ENCODE measurements around the gene RXFP4. TPM values are rescaled to one million over a fixed set of nuclear protein-coding genes. Genes with fewer than 3 reads are reported as not detected.

Gene RXFP4
- total RNA-seq, 1 donor from 2014 or later: not detected

GRCh38 chr1:155954645-155955044 lies 13.2 kb downstream of the RXFP4 start:
- Histone ChIP-seq H3K36me3 (ENCODE audit: control insufficient read depth, insufficient read depth, low read length) (peaks cover 55% of the 10 kb centered on the region), H3K4me3 (ENCODE audit: low read depth, low read length) (no peak overlapping the region), H3K27me3 (ENCODE audit: control insufficient read depth, insufficient read depth, low read length) (no peaks in the 10 kb centered on the region)
- no peak for DNase-seq (ENCODE audit: low read depth)
- TF ChIP-seq, protein P1, sequence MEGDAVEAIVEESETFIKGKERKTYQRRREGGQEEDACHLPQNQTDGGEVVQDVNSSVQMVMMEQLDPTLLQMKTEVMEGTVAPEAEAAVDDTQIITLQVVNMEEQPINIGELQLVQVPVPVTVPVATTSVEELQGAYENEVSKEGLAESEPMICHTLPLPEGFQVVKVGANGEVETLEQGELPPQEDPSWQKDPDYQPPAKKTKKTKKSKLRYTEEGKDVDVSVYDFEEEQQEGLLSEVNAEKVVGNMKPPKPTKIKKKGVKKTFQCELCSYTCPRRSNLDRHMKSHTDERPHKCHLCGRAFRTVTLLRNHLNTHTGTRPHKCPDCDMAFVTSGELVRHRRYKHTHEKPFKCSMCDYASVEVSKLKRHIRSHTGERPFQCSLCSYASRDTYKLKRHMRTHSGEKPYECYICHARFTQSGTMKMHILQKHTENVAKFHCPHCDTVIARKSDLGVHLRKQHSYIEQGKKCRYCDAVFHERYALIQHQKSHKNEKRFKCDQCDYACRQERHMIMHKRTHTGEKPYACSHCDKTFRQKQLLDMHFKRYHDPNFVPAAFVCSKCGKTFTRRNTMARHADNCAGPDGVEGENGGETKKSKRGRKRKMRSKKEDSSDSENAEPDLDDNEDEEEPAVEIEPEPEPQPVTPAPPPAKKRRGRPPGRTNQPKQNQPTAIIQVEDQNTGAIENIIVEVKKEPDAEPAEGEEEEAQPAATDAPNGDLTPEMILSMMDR (IDR thresholded peaks at IDR 0.05; ENCODE audit: insufficient read depth, low read length, severe bottlenecking): no peak
- no peak for FAIRE-seq

DNA sequence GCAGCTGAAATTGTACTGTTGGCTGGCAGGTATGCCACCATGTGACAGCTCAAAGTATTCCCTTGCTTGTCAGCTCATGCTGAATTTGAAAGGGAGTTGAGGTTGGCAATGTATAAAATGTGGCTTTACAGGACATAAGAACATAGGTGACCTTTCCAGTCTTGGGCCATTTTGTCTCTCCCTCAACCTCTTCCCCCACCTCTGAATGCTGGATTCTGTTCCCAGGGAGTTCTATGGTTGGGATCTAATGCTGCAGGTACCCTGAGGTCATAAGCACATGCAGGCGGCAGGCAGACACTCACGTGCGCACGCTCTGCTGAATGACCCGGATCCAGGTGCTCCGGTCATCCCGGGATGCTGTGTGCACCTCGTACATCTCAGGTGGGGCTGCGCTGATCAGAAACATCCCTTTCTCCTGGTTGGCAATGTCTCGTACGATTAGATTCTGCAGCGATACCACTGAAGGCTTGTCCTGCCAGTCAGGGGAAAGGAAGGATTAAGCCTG lies 16.0 kb downstream of the RXFP4 start:
- DNase-seq (ENCODE audit: low read depth): no peak
- FAIRE-seq: no peak

GRCh38 chr1:155960081-155960745 lies 18.8 kb downstream of the RXFP4 start:
- FAIRE-seq (no peak), DNase-seq (ENCODE audit: low read depth) (no peak)
- TF ChIP-seq, protein P1 (IDR thresholded peaks at IDR 0.05; ENCODE audit: insufficient read depth, low read length, severe bottlenecking): no peak
- Histone ChIP-seq H3K36me3 (ENCODE audit: control insufficient read depth, insufficient read depth, low read length) (peaks cover 39% of the 10 kb centered on the region), H3K4me3 (ENCODE audit: low read depth, low read length) (no peak overlapping the region), H3K27me3 (ENCODE audit: control insufficient read depth, insufficient read depth, low read length) (no peaks in the 10 kb centered on the region)

More for the DNA sequence above, 16.0 kb downstream of the RXFP4 start:
- H3K36me3 ChIP-seq (ENCODE audit: control insufficient read depth, insufficient read depth, low read length): peaks cover 41% of the 10 kb centered on the region
- no peaks in the 10 kb centered on the region for H3K27me3 ChIP-seq (ENCODE audit: control insufficient read depth, insufficient read depth, low read length)
- H3K4me3 ChIP-seq (ENCODE audit: low read depth, low read length): no peak overlapping the region
- TF ChIP-seq, protein P1 (IDR thresholded peaks at IDR 0.05; ENCODE audit: insufficient read depth, low read length, severe bottlenecking): no peak

- Histone ChIP-seq H3K36me3 (ENCODE audit: control insufficient read depth, insufficient read depth, low read length) (peaks cover 50% of the 10 kb centered on the region), H3K27me3 (ENCODE audit: control insufficient read depth, insufficient read depth, low read length) (no peaks in the 10 kb centered on the region), H3K4me3 (ENCODE audit: low read depth, low read length) (no peak overlapping the region)
- peak; percentile 32 for FAIRE-seq
- DNase-seq (ENCODE audit: low read depth): peak; percentile 100
- TF ChIP-seq, protein P1 (IDR thresholded peaks at IDR 0.05; ENCODE audit: insufficient read depth, low read length, severe bottlenecking): peak; percentile 41
Observed at GRCh38 chr1:155961937-155962336, 20.5 kb downstream of the RXFP4 start.

DNA sequence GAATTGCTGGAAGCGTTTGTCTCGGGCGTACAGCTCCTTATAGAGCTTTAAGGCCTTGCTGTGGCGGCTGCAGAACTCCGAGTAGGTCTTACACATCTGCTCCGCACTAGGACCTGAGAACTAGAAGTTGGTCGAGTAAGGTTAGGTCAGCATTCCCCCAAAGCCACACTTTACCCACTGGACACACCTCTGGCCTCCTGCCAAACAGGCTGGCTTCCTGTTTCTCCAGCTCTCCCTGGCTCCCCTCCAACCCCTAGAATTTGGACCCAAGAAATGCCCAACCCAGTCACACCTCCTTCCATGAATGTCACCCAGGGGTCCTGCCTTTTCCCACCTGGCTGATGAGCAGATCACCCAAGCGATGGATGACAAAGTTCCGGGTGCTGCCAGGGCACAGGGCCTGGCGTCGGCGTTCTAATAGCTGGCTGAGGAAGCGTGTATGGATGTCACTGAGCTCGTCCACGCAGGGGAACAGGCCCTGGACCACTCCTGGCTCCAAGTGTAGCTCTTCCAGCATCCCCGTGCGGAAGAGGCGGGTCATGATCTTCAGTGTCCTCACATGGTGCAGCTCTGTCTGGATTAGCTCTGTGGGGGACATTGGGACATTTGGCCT lies 21.3 kb downstream of the RXFP4 start:
- TF ChIP-seq, protein P1 (IDR thresholded peaks at IDR 0.05; ENCODE audit: insufficient read depth, low read length, severe bottlenecking): no peak
- no peak for FAIRE-seq
- Histone ChIP-seq H3K27me3 (ENCODE audit: control insufficient read depth, insufficient read depth, low read length) (no peaks in the 10 kb centered on the region), H3K36me3 (ENCODE audit: control insufficient read depth, insufficient read depth, low read length) (peaks cover 51% of the 10 kb centered on the region), H3K4me3 (ENCODE audit: low read depth, low read length) (no peak overlapping the region)
- DNase-seq (ENCODE audit: low read depth): peak; percentile 34

All from bronchial epithelial cell (primary cell).